Progenitor cell of endocrine pancreas (in vitro differentiated cells): ENCODE measurements around the gene DBF4B. TPM values are rescaled to one million over a fixed set of nuclear protein-coding genes. Genes with fewer than 3 reads are reported as not detected.

Experiments
- DNase-seq: peaks from one replicate; pipeline ENCODE4 v3.0.0; 2021; ENCODE audit warnings: low spot score; ENCODE audit not compliant: unreplicated experiment
- H3K27ac Mint-ChIP-seq: 2 replicates; pipeline ENCODE4 v1.8.0; 2021; ENCODE audit warnings: mild to moderate bottlenecking, moderate library complexity, mixed read lengths
- H3K27me3 Mint-ChIP-seq: 2 replicates; pipeline ENCODE4 v1.8.0; 2021; ENCODE audit warnings: mixed read lengths
- H3K36me3 Mint-ChIP-seq: 2 replicates; pipeline ENCODE4 v1.8.0; 2022; ENCODE audit warnings: mixed read lengths; ENCODE audit not compliant: insufficient read depth
- H3K4me1 Mint-ChIP-seq: 2 replicates; pipeline ENCODE4 v1.8.0; 2021; ENCODE audit warnings: low read depth, mixed read lengths
- H3K4me3 Mint-ChIP-seq: 2 replicates; pipeline ENCODE4 v1.8.0; 2021; ENCODE audit warnings: low read depth, mild to moderate bottlenecking, moderate library complexity, mixed read lengths
- H3K9me3 Mint-ChIP-seq: 2 replicates; pipeline ENCODE4 v1.8.0; 2021; ENCODE audit warnings: low read depth, mixed read lengths
- total RNA-seq: library from RNA; stranded (reverse); gene quantifications from 2 replicates; pipeline ENCODE4 v1.2.1, GENCODE V29; 2021
- TF ChIP-seq, protein P1 (sequence below): fragments of 200-600 bp; sonication (generic); IDR thresholded peaks from one replicate; pipeline ENCODE4 v1.5.0; 2021; ENCODE audit warnings: antibody characterized with exemption, mild to moderate bottlenecking; ENCODE audit not compliant: unreplicated experiment

DBF4B gene
- total RNA-seq, 1 donor from 2014 or later = 27.2 TPM

- H3K36me3 Mint-ChIP-seq = no peaks in the 10 kb centered on the region
- no peaks in the 10 kb centered on the region for H3K9me3 Mint-ChIP-seq
- TF ChIP-seq, protein P1, sequence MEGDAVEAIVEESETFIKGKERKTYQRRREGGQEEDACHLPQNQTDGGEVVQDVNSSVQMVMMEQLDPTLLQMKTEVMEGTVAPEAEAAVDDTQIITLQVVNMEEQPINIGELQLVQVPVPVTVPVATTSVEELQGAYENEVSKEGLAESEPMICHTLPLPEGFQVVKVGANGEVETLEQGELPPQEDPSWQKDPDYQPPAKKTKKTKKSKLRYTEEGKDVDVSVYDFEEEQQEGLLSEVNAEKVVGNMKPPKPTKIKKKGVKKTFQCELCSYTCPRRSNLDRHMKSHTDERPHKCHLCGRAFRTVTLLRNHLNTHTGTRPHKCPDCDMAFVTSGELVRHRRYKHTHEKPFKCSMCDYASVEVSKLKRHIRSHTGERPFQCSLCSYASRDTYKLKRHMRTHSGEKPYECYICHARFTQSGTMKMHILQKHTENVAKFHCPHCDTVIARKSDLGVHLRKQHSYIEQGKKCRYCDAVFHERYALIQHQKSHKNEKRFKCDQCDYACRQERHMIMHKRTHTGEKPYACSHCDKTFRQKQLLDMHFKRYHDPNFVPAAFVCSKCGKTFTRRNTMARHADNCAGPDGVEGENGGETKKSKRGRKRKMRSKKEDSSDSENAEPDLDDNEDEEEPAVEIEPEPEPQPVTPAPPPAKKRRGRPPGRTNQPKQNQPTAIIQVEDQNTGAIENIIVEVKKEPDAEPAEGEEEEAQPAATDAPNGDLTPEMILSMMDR = no peak
- no peak overlapping the region for H3K4me3 Mint-ChIP-seq
- H3K27me3 Mint-ChIP-seq = peaks cover 8% of the 10 kb centered on the region
- DNase-seq = no peak
- no peak overlapping the region for H3K27ac Mint-ChIP-seq
- H3K4me1 Mint-ChIP-seq = no peaks in the 10 kb centered on the region
These were observed 78.9 kb downstream of the DBF4B start for GRCh38 chr17:44787271-44787940.

DNA sequence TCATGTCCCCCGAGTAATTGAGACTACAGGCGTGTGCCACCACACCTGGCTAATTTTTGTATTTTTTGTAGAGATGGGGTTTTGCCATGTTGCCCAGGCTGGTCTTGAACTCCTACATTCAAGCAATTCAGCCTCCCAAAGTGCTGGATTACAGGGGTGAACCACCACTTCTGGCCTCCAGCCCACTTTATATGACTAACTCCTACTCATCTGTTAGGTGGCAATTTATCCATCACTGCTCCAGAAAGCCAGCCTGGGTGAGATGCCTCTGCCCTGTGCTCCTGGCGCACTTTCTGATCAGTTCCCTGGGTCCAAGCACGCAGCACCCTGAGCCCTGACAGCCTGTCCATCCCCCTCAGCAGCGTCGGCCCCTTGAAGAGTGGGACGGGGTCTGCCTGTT, 79.7 kb downstream of the DBF4B start:
- no peak overlapping the region for H3K27ac Mint-ChIP-seq
- peaks cover 6% of the 10 kb centered on the region for H3K27me3 Mint-ChIP-seq
- H3K4me1 Mint-ChIP-seq = no peaks in the 10 kb centered on the region
- TF ChIP-seq, protein P1 = no peak
- H3K9me3 Mint-ChIP-seq = no peaks in the 10 kb centered on the region
- no peak for DNase-seq
- H3K36me3 Mint-ChIP-seq = no peaks in the 10 kb centered on the region
- H3K4me3 Mint-ChIP-seq = no peak overlapping the region

DNA sequence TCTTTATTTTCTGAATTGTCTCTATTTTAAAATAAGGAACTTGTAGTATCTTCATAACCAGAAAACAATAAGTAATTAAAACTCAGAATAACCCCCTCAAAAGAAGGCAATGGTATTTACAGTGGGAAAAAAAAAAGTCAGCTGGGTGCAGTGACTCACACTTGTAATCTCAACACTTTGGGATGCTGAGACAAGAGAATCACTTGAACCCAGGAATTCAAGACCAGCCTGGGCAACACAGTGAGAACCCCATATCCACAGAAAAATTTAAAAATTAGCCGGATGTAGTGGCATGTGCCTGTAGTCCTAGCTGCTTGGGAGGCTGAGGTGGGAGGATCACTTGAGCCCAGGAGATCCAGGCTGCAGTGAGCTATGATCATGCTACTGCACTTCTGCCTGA, 83.8 kb downstream of the DBF4B start:
- no peak overlapping the region for H3K27ac Mint-ChIP-seq
- peaks cover 1% of the 10 kb centered on the region for H3K27me3 Mint-ChIP-seq
- no peaks in the 10 kb centered on the region for H3K4me1 Mint-ChIP-seq

DNA sequence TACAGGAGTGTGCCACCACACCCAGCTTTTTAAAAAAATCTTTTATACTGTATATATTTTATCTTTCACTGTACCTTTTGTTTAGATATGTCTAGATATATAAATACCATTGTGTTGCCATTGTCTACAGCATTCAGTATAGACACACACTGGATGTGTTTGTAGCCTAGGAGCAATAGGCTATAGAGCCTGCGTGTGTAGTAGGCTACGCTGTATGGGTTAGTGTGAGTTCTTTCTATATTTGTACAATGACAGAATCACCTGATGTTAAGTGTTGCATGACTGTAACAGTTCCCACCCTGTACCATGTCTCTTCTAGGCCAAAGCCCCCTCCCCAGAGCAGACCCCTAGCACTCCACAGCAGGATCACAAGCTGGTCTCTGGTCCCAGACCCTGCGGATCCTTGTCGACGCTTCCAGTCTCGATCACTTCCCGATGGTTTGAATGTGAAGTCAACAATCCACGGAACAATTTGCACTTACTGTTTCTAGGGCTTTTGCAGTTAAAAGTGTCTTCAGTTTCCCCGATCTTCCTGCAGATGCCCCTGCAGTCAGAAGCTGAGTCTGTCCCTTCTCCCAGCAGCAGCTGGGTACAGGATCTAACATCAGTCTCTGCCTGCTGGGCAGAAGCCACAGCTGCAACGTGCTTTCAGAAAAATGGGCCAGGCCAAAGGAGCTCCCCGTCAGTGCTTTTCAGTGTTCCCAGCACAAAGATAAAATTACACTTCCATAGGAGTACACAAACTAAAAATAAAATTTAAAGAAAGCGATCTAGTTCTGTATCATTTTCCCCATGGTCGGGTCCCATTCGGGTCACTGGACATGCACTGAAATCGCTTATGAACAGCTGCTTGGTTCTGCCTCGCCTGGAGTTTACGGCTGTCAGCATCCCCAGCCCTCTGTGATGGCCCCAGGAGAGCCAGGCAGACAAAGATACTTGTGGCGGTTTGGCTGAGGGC, 85.7 kb downstream of the DBF4B start:
- Mint-ChIP-seq H3K27ac (no peak overlapping the region), H3K9me3 (no peaks in the 10 kb centered on the region), H3K27me3 (no peaks in the 10 kb centered on the region), H3K4me3 (no peak overlapping the region), H3K36me3 (peaks cover 1% of the 10 kb centered on the region), H3K4me1 (no peaks in the 10 kb centered on the region)
- no peak for DNase-seq
- TF ChIP-seq, protein P1 = no peak

More for the DNA sequence above, 83.8 kb downstream of the DBF4B start:
- TF ChIP-seq, protein P1 = no peak
- Mint-ChIP-seq H3K9me3 (no peaks in the 10 kb centered on the region), H3K36me3 (no peaks in the 10 kb centered on the region), H3K4me3 (no peak overlapping the region)
- no peak for DNase-seq

GRCh38 chr17:44794851-44795413, 86.5 kb downstream of the DBF4B start:
- no peak for DNase-seq
- TF ChIP-seq, protein P1 = no peak
- no peak overlapping the region for H3K27ac Mint-ChIP-seq

More at GRCh38 chr17:44794851-44795413, 86.5 kb downstream of the DBF4B start:
- H3K4me1 Mint-ChIP-seq = no peaks in the 10 kb centered on the region
- no peaks in the 10 kb centered on the region for H3K9me3 Mint-ChIP-seq
- no peaks in the 10 kb centered on the region for H3K27me3 Mint-ChIP-seq
- peaks cover 3% of the 10 kb centered on the region for H3K36me3 Mint-ChIP-seq
- H3K4me3 Mint-ChIP-seq = no peak overlapping the region
